Ammon's horn (tissue), 1 donor: ENCODE results near the gene TICAM1.
A peak's percentile ranks its signal among the peaks of the same experiment; 100 is the strongest.
"Not testable (repeated sequence)": the region's sequence is repeated elsewhere in the genome, so short reads cannot be mapped to it uniquely, and the experiment has no call there.

Experiments
- DNase-seq: peaks from one replicate; pipeline ENCODE4 v3.0.0-alpha.2; 2016; ENCODE audit warnings: low spot score

TICAM1 gene

DNA sequence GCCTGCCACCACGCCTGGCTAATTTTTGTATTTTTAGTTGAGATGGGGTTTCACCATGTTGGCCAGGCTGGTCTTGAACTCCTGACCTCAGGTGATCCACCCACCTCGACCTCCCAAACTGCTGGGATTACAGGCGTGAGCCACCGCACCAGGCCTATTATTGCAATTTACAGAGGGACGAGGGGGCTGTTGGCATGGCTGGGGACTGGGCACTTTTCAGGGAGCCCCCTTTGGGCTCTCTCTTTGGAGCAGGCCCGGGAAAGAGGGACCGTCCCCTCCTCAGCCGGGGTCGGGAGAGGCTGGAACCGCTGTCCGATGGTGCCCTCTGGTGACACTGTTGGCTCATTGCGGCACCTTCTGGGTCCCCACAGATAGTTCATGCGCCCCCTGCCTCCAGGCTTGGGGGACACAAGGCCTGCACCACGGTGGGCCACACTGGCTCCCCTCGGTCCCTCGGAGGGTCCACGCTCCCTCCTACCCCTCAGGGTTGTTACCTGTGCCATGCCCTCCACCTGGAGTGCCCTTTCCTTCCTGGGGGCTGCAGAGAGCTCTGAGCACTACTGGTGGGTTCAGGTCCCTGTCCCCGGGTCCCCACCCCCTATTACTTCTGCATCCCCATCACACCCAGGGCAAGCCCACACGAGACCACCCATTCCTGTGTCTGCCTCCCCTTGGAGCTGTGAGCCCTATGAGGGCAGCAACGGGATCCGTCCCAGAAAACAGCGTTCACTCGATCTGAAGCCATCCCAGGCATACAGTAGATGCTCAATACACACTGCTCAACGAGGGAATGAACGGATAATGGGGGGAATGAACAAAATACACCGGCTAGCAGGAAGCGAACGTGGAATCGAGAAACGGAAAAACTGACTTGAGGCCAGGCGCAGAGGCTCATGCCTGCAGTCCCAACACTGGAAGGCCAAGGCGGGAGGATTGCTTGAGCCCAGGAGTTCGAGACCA, 27.5 kb downstream of the TICAM1 start:
- peak; percentile 59 for DNase-seq

DNA sequence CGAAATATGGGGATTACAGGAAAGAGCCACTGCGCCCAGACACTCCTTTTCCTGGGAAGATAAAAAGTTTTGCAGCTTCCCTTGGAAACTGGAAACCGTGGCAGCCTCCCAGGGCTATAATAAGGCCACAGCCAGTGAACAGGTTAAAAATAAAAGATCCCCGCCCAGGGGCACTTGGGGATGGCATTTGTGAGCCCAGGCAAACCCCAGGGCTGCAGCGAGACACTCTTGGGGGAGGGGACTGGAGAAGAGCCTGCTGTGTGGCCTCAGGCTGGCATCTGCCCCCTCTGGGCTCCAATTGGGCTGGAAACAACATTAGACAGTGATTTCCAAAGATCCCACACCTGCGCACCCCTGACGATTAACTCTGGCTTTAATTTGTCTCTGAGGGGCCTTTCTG, 28.8 kb downstream of the TICAM1 start:
- no peak for DNase-seq

DNA sequence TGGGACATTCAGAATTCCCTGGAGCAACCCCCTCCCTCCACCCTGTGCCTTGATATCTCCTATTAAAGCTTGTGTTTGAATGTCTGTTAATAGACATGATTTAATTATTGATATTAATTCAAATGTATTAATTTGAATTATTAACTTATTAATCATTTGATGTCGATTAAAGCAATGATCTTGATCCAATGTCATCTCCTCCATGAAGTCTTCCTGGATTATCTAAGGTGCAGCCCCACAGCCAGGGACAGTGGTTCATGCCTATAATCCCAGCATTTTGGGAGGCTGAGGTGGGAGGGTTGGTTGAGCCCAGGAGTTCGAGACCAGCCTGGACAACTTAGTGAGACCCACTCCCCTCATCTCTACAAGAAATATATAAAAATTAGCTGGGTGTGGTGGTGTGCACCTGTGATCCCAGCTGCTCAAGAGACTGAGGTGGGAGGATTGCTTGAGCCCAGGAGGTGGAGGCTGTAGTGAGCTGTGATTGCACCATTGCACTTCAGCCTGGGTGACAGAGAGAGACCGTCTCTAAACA, 30.4 kb downstream of the TICAM1 start:
- DNase-seq = no peak

DNA sequence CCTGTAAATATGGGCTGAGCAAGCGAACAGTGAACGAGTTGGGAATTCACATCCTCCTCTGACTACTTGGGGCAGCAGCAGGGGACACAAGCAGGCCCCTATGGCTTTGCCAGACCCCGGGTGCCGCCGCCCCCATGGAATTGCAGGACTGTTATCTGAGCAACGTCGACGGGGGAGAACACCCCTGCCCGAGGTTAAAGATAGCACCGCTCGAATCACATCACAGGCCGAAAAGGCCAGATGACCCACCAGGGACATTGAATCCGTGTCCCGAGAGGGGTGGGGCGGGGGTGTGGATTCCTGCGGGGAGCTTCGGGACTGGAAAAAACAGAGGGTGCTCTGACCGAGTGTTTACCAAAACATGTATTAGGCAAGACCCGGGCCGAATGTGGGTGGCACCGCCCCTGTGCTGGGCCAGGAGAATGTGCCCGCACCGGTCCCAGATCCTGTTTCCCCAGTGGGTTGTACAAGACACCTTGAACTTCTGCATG, 30.9 kb downstream of the TICAM1 start:
- DNase-seq = no peak

DNA sequence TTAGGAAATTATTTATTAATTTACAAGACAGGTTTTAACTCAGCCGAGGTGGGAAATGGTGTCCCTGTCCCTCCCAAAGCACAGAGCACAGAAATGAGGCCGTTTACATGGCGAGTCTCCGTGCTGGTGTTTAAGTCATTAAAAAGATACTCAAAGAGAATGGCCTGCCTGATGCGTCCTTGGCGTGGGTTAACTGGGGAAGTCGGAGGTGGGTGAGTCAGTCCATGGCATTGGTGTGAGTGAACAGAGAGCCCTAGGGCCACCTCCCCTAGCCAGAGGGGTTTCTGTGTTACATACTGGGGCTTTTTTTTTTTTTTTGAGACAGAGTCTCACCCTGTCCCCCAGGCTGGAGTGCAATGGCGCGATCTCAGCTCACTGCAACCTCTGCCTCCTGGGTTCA, 36.1 kb downstream of the TICAM1 start:
- no peak for DNase-seq

DNA sequence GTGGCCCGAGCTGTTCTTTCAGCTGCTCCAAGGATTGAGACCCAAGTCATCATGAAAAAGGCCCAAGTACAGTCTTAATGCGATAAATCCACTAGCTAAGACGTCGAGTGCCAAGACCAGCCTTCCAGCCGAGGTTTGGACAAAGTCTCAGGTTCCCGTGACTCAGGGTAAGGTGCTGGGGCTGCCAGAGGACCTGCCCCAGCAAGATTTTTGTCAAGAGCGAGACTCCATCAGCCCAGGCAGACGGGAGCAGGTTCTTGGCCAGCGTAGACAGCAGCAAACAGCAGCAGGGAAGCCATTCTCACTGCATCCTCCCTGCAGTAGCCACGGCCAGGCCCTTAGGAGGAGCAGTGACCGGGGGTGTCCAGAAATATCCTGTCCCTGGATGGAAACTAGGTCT, 36.5 kb downstream of the TICAM1 start:
- DNase-seq = no peak

DNA sequence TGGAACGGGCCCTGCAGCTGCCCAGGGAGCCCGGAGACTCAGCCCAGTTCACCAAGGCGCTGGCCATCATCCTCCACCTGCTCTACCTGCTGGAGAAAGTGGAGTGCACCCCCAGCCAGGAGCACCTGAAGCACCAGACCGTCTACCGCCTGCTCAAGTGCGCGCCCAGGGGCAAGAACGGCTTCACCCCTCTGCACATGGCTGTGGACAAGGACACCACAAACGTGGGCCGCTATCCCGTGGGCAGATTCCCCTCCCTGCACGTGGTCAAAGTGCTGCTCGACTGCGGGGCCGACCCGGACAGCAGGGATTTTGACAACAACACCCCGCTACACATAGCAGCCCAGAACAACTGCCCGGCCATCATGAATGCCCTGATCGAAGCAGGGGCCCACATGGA, 38.2 kb downstream of the TICAM1 start:
- DNase-seq = not testable (repeated sequence)

DNA sequence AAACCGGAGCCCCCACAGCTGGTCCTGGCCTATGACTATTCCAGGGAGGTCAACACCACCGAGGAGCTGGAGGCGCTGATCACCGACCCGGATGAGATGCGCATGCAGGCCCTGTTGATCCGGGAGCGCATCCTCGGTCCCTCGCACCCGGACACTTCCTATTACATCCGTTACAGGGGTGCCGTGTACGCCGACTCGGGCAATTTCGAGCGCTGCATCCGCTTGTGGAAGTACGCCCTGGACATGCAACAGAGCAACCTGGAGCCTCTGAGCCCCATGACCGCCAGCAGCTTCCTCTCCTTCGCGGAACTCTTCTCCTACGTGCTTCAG, 38.7 kb downstream of the TICAM1 start:
- not testable (repeated sequence) for DNase-seq

DNA sequence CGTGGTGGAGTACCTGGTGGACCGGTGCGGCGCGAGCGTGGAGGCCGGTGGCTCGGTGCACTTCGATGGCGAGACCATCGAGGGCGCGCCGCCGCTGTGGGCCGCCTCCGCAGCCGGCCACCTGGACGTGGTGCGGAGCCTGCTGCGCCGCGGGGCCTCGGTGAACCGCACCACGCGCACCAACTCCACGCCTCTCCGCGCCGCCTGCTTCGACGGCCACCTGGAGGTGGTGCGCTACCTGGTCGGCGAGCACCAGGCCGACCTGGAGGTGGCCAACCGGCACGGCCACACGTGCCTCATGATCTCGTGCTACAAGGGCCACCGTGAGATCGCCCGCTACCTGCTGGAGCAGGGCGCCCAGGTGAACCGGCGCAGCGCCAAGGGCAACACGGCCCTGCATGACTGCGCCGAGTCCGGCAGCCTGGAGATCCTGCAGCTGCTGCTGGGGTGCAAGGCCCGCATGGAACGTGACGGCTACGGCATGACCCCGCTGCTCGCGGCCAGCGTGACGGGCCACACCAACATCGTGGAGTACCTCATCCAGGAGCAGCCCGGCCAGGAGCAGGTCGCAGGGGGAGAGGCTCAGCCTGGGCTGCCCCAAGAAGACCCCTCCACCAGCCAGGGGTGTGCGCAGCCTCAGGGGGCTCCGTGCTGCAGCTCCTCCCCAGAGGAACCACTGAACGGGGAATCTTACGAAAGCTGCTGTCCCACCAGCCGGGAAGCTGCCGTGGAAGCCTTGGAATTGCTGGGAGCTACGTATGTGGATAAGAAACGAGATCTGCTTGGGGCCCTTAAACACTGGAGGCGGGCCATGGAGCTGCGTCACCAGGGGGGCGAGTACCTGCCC, 39.3 kb downstream of the TICAM1 start:
- not testable (repeated sequence) for DNase-seq

DNA sequence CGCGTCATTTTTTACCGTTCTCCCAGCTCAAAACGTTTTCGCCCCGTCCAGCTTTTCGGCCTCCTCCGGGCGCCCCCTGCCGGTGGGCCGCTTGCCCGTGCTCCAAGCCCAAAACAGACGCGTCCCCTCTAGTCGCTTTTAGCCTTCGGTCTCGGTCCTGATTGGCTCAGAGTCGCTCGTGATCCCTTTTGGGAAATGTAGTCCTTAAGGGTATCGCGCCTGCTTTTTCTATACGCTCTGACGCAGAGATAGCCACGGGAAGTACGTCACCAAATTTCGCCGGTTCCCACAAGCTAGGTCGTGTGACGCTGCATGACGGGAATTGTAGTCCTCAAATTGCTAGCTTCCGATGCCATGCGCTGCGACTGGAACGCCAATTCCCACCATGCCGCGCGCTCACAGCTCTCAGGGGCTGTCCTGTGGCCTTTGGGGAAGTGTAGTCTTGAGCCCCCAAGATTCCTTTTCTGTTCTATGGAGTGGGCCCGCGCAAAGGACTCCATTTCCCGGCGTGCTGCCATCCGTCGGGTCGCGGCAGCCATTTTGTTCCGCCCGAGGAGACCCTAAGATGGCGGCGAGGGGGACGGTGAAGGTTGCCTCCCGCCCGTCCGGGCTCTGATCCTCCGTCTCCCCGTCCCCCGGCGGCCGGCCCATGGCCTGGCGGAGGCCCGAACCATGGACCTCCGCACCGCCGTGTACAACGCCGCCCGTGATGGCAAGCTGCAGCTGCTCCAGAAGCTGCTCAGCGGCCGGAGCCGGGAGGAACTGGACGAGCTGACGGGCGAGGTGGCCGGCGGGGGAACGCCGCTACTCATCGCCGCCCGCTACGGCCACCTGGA, 40.1 kb downstream of the TICAM1 start, which contains the start of gene FEM1A:
Gene FEM1A, plus strand, starts transcription at position 552 of the 836 bp plus-strand sequence. Its CDS starts 121 bp downstream, at position 673.
- DNase-seq = peak; percentile 100

DNA sequence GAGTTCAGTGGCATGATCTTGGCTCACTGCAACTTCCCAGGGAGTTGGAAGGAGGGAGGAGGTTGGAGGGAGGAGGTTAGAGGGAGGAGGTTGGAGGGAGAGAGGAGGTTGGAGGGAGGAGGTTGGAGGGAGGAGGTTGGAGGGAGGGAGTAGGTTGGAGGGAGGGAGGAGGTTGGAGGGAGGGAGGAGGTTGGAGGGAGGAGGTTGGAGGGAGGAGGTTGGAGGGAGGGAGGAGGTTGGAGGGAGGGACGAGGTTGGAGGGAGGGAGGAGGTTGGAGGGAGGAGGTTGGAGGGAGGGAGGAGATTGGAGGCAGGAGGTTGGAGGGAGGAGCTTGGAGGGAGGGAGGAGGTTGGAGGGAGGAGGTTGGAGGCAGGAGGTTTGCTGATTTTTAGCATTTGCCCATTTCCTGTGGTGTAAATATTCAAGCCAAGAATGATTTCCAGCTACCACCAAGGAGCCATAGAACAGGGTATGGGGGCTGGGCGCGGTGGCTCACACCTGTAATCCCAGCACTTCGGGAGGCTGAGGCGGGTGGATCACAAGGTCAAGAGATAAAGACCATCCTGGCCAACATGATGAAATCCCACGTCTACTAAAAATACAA, 45.0 kb downstream of the TICAM1 start:
- not testable (repeated sequence) for DNase-seq

DNA sequence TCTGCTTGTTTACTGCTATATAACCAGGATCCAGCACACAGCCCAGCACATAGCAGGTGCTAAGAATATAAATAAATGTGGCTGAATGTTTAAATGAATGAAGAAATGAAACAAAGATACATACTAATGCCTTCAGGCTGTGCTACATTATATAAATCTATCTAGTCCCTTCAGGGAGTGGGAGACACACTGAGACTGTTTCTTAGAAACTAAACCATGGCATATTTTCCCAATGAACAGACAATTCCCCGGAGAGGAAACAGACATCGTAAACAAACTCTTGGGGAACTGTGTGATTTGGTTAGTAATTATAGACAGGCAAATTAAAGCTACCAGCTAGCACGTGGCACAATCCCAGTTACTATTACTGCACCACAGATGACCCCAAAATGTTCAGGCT, 49.7 kb downstream of the TICAM1 start:
- no peak for DNase-seq

DNA sequence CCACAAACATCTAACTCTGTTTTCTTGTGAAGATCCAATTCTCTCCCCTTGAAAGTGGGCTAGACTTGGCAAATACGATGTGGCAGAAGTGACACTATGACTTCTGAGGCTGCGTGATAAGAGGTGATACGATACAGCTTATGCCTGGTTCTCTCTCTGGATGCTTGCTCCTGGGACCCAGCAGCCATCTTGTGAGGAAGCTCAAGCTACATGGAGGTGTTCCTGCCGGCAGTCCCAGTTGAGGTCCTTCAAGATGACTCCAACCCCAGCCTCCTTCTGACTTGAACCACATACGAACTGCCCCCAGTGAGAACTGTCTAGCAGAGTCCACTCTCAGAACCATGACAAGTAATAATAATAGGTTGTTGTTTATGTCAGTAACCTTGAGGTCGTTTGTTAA, 50.7 kb downstream of the TICAM1 start:
- no peak for DNase-seq

DNA sequence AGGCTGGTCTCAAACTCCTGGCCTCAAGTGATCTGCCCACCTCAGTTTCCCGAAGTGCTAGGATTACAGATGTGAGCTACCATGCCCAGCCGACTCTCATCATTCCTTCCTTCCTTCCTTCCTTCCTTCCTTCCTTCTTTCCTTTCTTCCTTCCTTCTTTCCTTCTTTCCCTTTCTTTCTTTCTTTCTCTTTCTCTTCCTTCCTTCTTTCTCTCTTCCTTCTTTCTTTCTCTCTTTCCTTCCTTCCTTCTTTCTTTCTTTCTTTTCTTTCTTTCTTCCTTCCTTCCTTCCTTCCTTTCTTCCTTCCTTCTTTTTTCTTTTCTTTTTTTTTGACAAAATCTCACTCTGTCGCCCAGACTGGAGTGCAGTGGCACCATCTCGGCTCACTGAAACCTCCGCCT, 53.4 kb downstream of the TICAM1 start:
- DNase-seq = not testable (repeated sequence)

DNA sequence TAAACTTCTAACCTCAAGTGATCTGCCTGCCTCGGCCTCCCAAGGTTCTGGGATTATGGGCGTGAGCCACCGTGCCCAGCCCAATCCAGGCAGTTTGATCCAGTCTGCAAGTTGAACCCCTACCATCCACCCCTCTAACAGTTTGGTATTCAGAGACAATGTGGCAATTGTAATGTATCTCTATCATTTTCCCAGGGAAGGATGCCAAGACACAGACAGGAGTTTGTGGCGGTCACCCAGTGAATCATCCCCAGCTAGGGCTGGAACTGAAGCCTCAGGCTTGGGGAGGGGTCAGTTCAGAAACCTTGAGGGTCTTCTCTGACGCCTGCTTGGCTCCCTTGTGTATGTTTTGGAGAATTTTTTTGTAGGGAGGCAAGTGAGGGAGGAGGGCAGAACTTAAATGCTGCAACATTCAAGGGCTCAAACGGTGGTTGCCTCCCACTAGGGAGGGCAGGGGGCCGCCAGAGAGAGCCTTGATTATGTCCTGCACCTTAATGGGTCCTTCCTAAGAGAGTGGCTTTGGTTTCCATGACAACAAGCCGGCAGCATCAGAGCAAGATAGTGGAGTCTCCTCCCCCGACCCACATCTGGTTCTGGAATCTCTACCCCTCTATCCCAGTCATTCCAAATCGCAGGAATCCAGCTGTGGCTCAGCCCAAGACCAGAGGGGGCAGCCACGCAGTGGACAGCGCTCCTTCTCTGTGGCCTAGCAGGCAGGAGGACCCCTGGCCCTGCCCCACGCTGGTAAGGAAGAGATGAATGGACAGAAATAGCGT, 54.9 kb downstream of the TICAM1 start:
- no peak for DNase-seq

DNA sequence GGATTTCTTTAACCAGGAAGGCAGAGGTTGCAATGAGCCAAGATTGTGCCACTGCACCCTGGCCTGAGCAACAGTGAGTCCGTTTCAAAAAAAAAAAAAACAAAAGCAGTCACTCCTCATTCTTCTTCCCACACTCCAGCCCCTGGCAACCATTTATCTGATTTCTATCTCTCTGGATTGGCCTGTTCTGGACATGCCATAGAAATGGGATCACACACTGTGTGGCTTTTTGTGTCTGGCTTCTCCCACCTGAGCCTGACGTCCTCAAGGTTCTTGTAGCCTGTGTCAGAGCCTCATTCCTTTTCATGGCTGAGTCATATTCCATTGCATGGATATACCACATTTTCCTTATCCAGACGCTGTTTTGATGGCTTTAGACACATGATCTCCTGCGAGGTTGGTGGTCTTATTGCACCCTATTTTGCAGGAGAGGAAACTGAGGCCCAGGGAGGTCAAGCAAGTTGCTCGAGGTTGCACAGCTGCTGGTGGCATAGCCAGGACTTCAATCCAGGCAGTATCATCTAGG, 55.8 kb downstream of the TICAM1 start:
- DNase-seq = no peak

DNA sequence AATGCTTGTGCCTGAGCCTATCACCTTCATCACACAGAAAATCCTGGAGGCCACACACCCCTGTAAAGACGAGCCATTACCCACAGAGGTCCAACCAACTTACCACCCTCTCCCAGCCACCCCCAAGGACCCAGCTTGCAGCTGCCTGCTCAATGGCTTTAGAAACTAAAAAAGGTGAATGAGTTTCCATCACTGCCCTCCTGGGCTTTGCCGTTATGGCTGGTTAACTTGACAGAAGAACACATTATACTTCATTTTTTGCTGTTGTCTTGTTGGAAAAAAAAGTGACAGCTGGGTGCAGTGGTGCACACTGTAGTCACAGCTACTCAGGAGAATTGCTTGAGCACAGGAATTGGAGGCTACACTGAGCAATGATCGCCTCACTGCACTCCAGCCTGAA, 57.4 kb downstream of the TICAM1 start:
- no peak for DNase-seq

DNA sequence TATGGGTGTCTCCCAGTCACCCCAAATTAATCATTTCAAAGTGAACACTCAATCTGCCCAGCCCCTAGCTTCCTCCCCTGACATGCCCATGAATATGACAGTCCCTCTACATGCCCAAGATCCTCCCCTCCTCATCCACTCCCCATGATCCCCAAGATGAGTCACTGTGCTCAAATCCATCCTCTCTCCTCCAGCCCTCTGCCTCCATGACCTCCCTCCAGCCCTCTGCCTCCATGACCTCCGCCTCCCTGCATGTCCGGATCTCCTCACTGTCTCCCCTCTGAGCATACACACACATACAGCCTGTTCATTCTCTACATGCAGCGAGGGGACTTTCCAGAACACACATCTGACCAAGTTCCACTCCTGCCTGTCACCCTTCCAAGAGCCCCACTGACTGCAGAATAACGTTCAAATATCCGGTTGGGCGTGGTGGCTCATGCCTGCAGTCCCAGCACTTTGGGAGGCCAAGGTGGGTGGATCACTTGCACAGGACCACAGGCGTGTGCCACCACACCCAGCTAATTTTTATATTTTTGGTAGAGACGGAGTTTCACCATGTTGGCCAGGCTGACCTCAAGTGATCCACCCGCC, 58.4 kb downstream of the TICAM1 start:
- DNase-seq = no peak

DNA sequence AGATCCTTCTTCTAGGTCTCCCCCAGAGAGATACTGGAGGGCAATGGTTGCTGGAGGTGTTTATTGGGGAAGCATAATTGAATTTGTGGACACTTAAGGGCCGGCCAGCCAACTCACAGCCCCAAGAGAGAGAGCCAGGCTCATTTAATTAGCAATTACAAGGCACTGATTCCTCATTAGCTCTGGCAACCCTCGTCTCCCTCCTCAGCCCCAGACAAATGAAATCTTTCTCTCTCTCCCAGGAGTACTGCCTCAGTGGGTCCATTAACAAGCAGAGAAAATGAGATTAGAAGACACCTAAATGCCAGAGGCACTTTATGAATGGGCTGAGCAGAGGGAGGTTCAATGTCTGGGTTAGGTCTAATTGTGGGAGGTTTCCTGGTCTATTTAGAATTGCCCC, 58.9 kb downstream of the TICAM1 start:
- no peak for DNase-seq
